Activated CD4-positive, alpha-beta T cell treated with anti-CD3 and anti-CD28 coated beads, Interleukin-10, Interleukin-2, amounts not matched to agents 100 ng/mL and 50 ng/mL, durations not matched to agents 16 hours and 8 hours (primary cell): Measurements from ENCODE around the gene VSIG10.

Source experiments
- DNase-seq: peaks from one replicate; pipeline ENCODE4 v3.0.0-alpha.2; 2020

Gene VSIG10

GRCh38 chr12:118059341-118060191, 44.2 kb downstream of the VSIG10 start:
- no peak for DNase-seq

- DNase-seq = no peak
Observed at GRCh38 chr12:118058881-118059280, 44.9 kb downstream of the VSIG10 start.

GRCh38 chr12:118058227-118058626, 45.6 kb downstream of the VSIG10 start:
- no peak for DNase-seq

GRCh38 chr12:118055865-118056773, 47.7 kb downstream of the VSIG10 start:
- DNase-seq = no peak

GRCh38 chr12:118055144-118055557, 48.7 kb downstream of the VSIG10 start:
- peak; percentile 83 for DNase-seq

GRCh38 chr12:118053071-118053985, 50.5 kb downstream of the VSIG10 start:
- DNase-seq = no peak

GRCh38 chr12:118052324-118053070, 51.3 kb downstream of the VSIG10 start:
- DNase-seq = peak; percentile 58

- DNase-seq = no peak
Observed at GRCh38 chr12:118050972-118051910, 52.6 kb downstream of the VSIG10 start.

GRCh38 chr12:118046430-118046829, 57.4 kb downstream of the VSIG10 start:
- no peak for DNase-seq

- DNase-seq = no peak
Observed at GRCh38 chr12:118044577-118044976, 59.2 kb downstream of the VSIG10 start.

GRCh38 chr12:118044075-118044474, 59.7 kb downstream of the VSIG10 start:
- peak; percentile 55 for DNase-seq

- DNase-seq = no peak
Observed at GRCh38 chr12:118042091-118042490, 61.7 kb downstream of the VSIG10 start.

GRCh38 chr12:118038137-118038536, 65.7 kb downstream of the VSIG10 start:
- DNase-seq = no peak

GRCh38 chr12:118036672-118037411, 67.0 kb downstream of the VSIG10 start:
- no peak for DNase-seq

GRCh38 chr12:118035190-118036041, 68.4 kb downstream of the VSIG10 start:
- peak; percentile 89 for DNase-seq

GRCh38 chr12:118034429-118035189, 69.2 kb downstream of the VSIG10 start:
- no peak for DNase-seq

- no peak for DNase-seq
Observed at GRCh38 chr12:118033902-118034301, 69.9 kb downstream of the VSIG10 start.

- no peak for DNase-seq
Observed at GRCh38 chr12:118033323-118033722, 70.5 kb downstream of the VSIG10 start.
